ENCODE measurements around the gene ITFG1. TPM values are rescaled to one million over a fixed set of nuclear protein-coding genes. Genes with fewer than 3 reads are reported as not detected.

ITFG1 gene
- total and polyA plus RNA-seq, 2 of the 13 experiments (the other 11 are each of a cell fraction or from before 2014, with no cell fraction given): 74.5 to 150 TPM

- no peak for TF ChIP-seq HIC2 (CRISPR knock-in tag; IDR thresholded peaks at IDR 0.05; ENCODE audit: low read depth)
- TF ChIP-seq KLF16 (CRISPR knock-in tag; IDR thresholded peaks at IDR 0.05): no peak
- no peak for TF ChIP-seq ZNF251 (CRISPR knock-in tag; IDR thresholded peaks at IDR 0.05)
- TF ChIP-seq NBN (conservative IDR thresholded peaks at IDR 0.05): no peak
- no peak for TF ChIP-seq FOXM1 (CRISPR knock-in tag; IDR thresholded peaks at IDR 0.05)
Observed at GRCh38 chr16:47363761-47364160, 97.1 kb downstream of the ITFG1 start (continued).

- FAIRE-seq (no peak), DNase-seq (ENCODE audit: low spot score) (no peak), ATAC-seq (no peak)
- Histone ChIP-seq H3K4me2 (ENCODE audit: low read depth, low read length) (no peak overlapping the region), H2AFZ (ENCODE audit: low read length) (no peak overlapping the region), H3K36me3 (replicated peaks in 1 of 2; ENCODE audit: control insufficient read depth in 1 of 2, insufficient read depth in 2 of 2, low read length in 2 of 2) (no peaks in the 10 kb centered on the region; a peak in 1 of 5 replicates), H3K27me3 (ENCODE audit: control insufficient read depth in 1 of 2, insufficient read depth in 2 of 2, low read length in 2 of 2) (no peaks in the 10 kb centered on the region), H3K4me1 (ENCODE audit: insufficient read depth, low read length) (no peaks in the 10 kb centered on the region), H3K4me3 (replicated peaks in 1 of 3; ENCODE audit: insufficient read depth in 1 of 3, low read depth in 2 of 3, low read length in 3 of 3) (no peak overlapping the region), H3K9me3 (ENCODE audit: low read length) (no peaks in the 10 kb centered on the region), H3K79me2 (ENCODE audit: insufficient read depth, low read length) (no peaks in the 10 kb centered on the region), H3K27ac (ENCODE audit: extremely low read length, insufficient read depth, low read length) (no peak overlapping the region), H3K9ac (ENCODE audit: insufficient read depth, low read depth, low read length) (no peak overlapping the region), H4K20me1 (ENCODE audit: insufficient read depth, low read length) (no peaks in the 10 kb centered on the region)
- ChIA-PET CTCF (ENCODE audit: low intra/inter-chr PET ratio, low total read pairs) (no interaction called here), POLR2A (no interaction called here)
- intact Hi-C loops (cut with micrococcal nuclease; ENCODE audit: unreplicated experiment) (no loop called here), in situ Hi-C loops (cut with HindIII; ENCODE audit: extremely low pct_ligation_motif_present, low pct_unique_long_range_greater_than_20kb) (no loop called here)
- 95% methylated on average over 2 of the region's 2 CpGs for WGBS (ENCODE audit: low lambda C conversion rate)
- BruUV-seq (replicated peaks): no TSS peak
- TF ChIP-seq ZNF530 (CRISPR knock-in tag; IDR thresholded peaks at IDR 0.05; ENCODE audit: low read depth): no peak
Observed at GRCh38 chr16:47359478-47359877, 101.4 kb downstream of the ITFG1 start.

DNA sequence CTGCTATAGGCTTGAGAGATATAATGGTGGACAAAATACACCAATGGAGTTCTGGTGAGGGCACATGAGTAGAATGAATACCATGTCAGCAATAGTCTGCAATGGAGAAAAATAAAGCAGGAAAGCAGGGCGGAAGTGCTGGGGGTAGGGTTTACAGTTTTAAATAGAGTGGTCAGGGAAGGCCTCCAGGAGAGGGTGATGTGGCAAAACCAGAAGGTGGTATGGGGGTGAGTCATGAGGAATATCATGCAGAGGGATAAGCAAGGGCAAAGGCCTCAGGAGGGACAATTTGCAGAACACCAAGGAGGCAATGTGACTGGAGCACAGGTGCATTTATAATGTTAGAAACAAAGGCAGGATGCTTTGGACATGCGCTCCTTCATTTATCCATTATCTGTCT lies 102.0 kb downstream of the ITFG1 start:
- CTCF ChIA-PET (ENCODE audit: low intra/inter-chr PET ratio, low total read pairs): no interaction called here
- TF ChIP-seq, protein P1, sequence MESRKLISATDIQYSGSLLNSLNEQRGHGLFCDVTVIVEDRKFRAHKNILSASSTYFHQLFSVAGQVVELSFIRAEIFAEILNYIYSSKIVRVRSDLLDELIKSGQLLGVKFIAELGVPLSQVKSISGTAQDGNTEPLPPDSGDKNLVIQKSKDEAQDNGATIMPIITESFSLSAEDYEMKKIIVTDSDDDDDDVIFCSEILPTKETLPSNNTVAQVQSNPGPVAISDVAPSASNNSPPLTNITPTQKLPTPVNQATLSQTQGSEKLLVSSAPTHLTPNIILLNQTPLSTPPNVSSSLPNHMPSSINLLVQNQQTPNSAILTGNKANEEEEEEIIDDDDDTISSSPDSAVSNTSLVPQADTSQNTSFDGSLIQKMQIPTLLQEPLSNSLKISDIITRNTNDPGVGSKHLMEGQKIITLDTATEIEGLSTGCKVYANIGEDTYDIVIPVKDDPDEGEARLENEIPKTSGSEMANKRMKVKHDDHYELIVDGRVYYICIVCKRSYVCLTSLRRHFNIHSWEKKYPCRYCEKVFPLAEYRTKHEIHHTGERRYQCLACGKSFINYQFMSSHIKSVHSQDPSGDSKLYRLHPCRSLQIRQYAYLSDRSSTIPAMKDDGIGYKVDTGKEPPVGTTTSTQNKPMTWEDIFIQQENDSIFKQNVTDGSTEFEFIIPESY (CRISPR knock-in tag; IDR thresholded peaks at IDR 0.05): no peak
- no peak for TF ChIP-seq GMEB1 (CRISPR knock-in tag; IDR thresholded peaks at IDR 0.05; ENCODE audit: borderline replicate concordance)
- TF ChIP-seq, protein P2, sequence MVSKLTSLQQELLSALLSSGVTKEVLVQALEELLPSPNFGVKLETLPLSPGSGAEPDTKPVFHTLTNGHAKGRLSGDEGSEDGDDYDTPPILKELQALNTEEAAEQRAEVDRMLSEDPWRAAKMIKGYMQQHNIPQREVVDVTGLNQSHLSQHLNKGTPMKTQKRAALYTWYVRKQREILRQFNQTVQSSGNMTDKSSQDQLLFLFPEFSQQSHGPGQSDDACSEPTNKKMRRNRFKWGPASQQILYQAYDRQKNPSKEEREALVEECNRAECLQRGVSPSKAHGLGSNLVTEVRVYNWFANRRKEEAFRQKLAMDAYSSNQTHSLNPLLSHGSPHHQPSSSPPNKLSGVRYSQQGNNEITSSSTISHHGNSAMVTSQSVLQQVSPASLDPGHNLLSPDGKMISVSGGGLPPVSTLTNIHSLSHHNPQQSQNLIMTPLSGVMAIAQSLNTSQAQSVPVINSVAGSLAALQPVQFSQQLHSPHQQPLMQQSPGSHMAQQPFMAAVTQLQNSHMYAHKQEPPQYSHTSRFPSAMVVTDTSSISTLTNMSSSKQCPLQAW (CRISPR knock-in tag; IDR thresholded peaks at IDR 0.05): no peak

More for the DNA sequence above, 102.0 kb downstream of the ITFG1 start:
- H3K9me3 ChIP-seq (ENCODE audit: low read length): no peaks in the 10 kb centered on the region
- no peak overlapping the region for H3K4me2 ChIP-seq (ENCODE audit: low read depth, low read length)
- no peaks in the 10 kb centered on the region for H3K36me3 ChIP-seq (replicated peaks in 1 of 2; ENCODE audit: control insufficient read depth in 1 of 2, insufficient read depth in 2 of 2, low read length in 2 of 2)
- POLR2A ChIA-PET: no interaction called here
- H2AFZ ChIP-seq (ENCODE audit: low read length): no peak overlapping the region
- FAIRE-seq: no peak
- intact Hi-C loops (cut with micrococcal nuclease; ENCODE audit: unreplicated experiment) (no loop called here), in situ Hi-C loops (cut with HindIII; ENCODE audit: extremely low pct_ligation_motif_present, low pct_unique_long_range_greater_than_20kb) (no loop called here)
- WGBS (ENCODE audit: low lambda C conversion rate): 97% methylated on average over 2 of the region's 2 CpGs
- no peaks in the 10 kb centered on the region for H4K20me1 ChIP-seq (ENCODE audit: insufficient read depth, low read length)
- DNase-seq (ENCODE audit: low spot score): no peak
- no peak overlapping the region for H3K9ac ChIP-seq (ENCODE audit: insufficient read depth, low read depth, low read length)
- no peaks in the 10 kb centered on the region for H3K27me3 ChIP-seq (ENCODE audit: control insufficient read depth in 1 of 2, insufficient read depth in 2 of 2, low read length in 2 of 2)
- no peak overlapping the region for H3K27ac ChIP-seq (ENCODE audit: extremely low read length, insufficient read depth, low read length)
- H3K79me2 ChIP-seq (ENCODE audit: insufficient read depth, low read length): no peaks in the 10 kb centered on the region
- H3K4me1 ChIP-seq (ENCODE audit: insufficient read depth, low read length): no peaks in the 10 kb centered on the region
- no peak overlapping the region for H3K4me3 ChIP-seq (replicated peaks in 1 of 3; ENCODE audit: insufficient read depth in 1 of 3, low read depth in 2 of 3, low read length in 3 of 3)
- ATAC-seq: no peak
- BruUV-seq (replicated peaks): no TSS peak

All from HepG2 (cell line).